H1 (cell line): ENCODE measurements around the gene CNTD1.

Source experiments
- ATF3 ChIP-seq: IDR thresholded peaks from 2 replicates; pipeline ENCODE4 v1.6.1; 2011; ENCODE audit warnings: low read depth, mild to moderate bottlenecking, low read length; ENCODE audit not compliant: insufficient read depth
- CEBPB ChIP-seq: IDR thresholded peaks from 2 replicates; pipeline ENCODE4 v1.6.1; 2012; ENCODE audit warnings: low read depth, low read length
- CTCF ChIP-seq, 3 experiments: IDR thresholded peaks; 1 replicate in 2 of 3; 2 replicates in 1 of 3; pipeline versions ENCODE4 v1.5.1 to v1.6.1; 2011; ENCODE audit warnings: low read length in 3 of 3, mild to moderate bottlenecking in 3 of 3, inconsistent platforms in 2 of 3, low read depth in 1 of 3, moderate library complexity in 1 of 3; ENCODE audit not compliant: insufficient read depth in 1 of 3; ENCODE audit errors: control extremely low read depth in 1 of 3
- EGR1 ChIP-seq: IDR thresholded peaks from 2 replicates; pipeline ENCODE4 v1.6.1; 2011; ENCODE audit warnings: low read depth, low read length, borderline replicate concordance
- EP300 ChIP-seq, 2 experiments: IDR thresholded peaks; 1 replicate in 1 of 2; 2 replicates in 1 of 2; pipeline ENCODE4 v1.6.1; 2011 to 2012; ENCODE audit warnings: low read depth in 2 of 2, low read length in 2 of 2, mild to moderate bottlenecking in 2 of 2, borderline replicate concordance in 1 of 2, inconsistent platforms in 1 of 2, moderate library complexity in 1 of 2
- JUND ChIP-seq: IDR thresholded peaks from 2 replicates; pipeline ENCODE4 v1.6.1; 2011; ENCODE audit warnings: mild to moderate bottlenecking, improper control_type of control experiment, low read length
- NRF1 ChIP-seq: IDR thresholded peaks from 2 replicates; pipeline ENCODE4 v1.6.1; 2011; ENCODE audit warnings: mild to moderate bottlenecking, low read depth, low read length, improper control_type of control experiment
- POLR2AphosphoS5 ChIP-seq: IDR thresholded peaks from 2 replicates; pipeline ENCODE4 v1.6.1; 2011; ENCODE audit warnings: low read depth, low read length
- SIRT6 ChIP-seq: IDR thresholded peaks from one replicate; pipeline ENCODE4 v1.7.1; 2012; ENCODE audit warnings: low read length, inconsistent platforms
- SP1 ChIP-seq: IDR thresholded peaks from 2 replicates; pipeline ENCODE4 v1.6.1; 2011; ENCODE audit warnings: low read depth, low read length
- SP4 ChIP-seq: IDR thresholded peaks from 2 replicates; pipeline ENCODE4 v1.6.1; 2012; ENCODE audit warnings: low read length, inconsistent platforms
- TAF7 ChIP-seq: optimal IDR thresholded peaks from 2 replicates; pipeline ENCODE3; 2011; ENCODE audit warnings: low read depth, mild to moderate bottlenecking, inconsistent platforms, low read length, moderate library complexity, borderline replicate concordance
- TCF12 ChIP-seq: IDR thresholded peaks from 2 replicates; pipeline ENCODE4 v1.6.1; 2011; ENCODE audit warnings: low read depth, mild to moderate bottlenecking, low read length
- TEAD4 ChIP-seq: IDR thresholded peaks from 2 replicates; pipeline ENCODE4 v1.6.1; 2012; ENCODE audit warnings: low read depth, low read length, inconsistent platforms, mixed read lengths

- TF ChIP-seq SP4 (no peak), TAF7 (no peak), JUND (no peak), CTCF (IDR thresholded peaks at IDR 0.05; ENCODE audit: control extremely low read depth in 1 of 3, insufficient read depth in 1 of 3, low read depth in 1 of 3, low read length in 3 of 3) (no peak), ATF3 (no peak), POLR2AphosphoS5 (no peak), EGR1 (no peak), NRF1 (no peak), EP300 (IDR thresholded peaks at IDR 0.05; ENCODE audit: borderline replicate concordance in 1 of 2, low read depth in 2 of 2, low read length in 2 of 2) (no peak), TCF12 (no peak), CEBPB (no peak), TEAD4 (no peak), SIRT6 (no peak), SP1 (no peak)
Measured at GRCh38 chr17:42784409-42784808, 14.3 kb upstream of the CNTD1 start.
